ENCODE results near the gene DRC3. TPM values are rescaled to one million over a fixed set of nuclear protein-coding genes. Genes with fewer than 3 reads are reported as not detected.
A peak's percentile ranks its signal among the peaks of the same experiment; 100 is the strongest.

DRC3 gene
- total RNA-seq, 6 experiments from 2014 or later: 0.25 to 0.98 (median 0.72) TPM

GRCh38 chr17:17981330-17981729 is 8.7 kb downstream of the DRC3 start:
- no peaks in the 10 kb centered on the region for H3K27me3 ChIP-seq
- no peaks in the 10 kb centered on the region for H3K36me3 ChIP-seq
- no peak for DNase-seq
- 62% methylated on average over 2 of the region's 9 CpGs for WGBS (ENCODE audit: insufficient coverage, low coverage, low lambda C conversion rate, missing lambda C conversion rate)
- TF ChIP-seq POLR2A (IDR thresholded peaks at IDR 0.05) (no peak), CTCF (IDR thresholded peaks at IDR 0.05) (no peak)
- no peak for ATAC-seq
- intact Hi-C loops (cut with DNase I): no loop called here
- no peaks in the 10 kb centered on the region for H3K4me1 ChIP-seq
- no peak overlapping the region for H3K4me3 ChIP-seq
- no peak overlapping the region for H3K27ac ChIP-seq
- no peaks in the 10 kb centered on the region for H3K9me3 ChIP-seq

- intact Hi-C loops (cut with DNase I): no loop called here
- H3K36me3 ChIP-seq: no peaks in the 10 kb centered on the region
- no peak overlapping the region for H3K27ac ChIP-seq
- DNase-seq (no peak), ATAC-seq (no peak)
- no peaks in the 10 kb centered on the region for H3K27me3 ChIP-seq
- WGBS (ENCODE audit: insufficient coverage, low coverage, low lambda C conversion rate, missing lambda C conversion rate): 89% methylated on average over 9 of the region's 9 CpGs
- no peak overlapping the region for H3K4me3 ChIP-seq
- no peaks in the 10 kb centered on the region for H3K4me1 ChIP-seq
- H3K9me3 ChIP-seq: no peaks in the 10 kb centered on the region
- no peak for TF ChIP-seq CTCF (IDR thresholded peaks at IDR 0.05)
These were observed 10.1 kb downstream of the DRC3 start for GRCh38 chr17:17982801-17983200.

- WGBS (ENCODE audit: insufficient coverage, low coverage, low lambda C conversion rate, missing lambda C conversion rate): 55% methylated on average over 4 of the region's 6 CpGs
- TF ChIP-seq POLR2A (IDR thresholded peaks at IDR 0.05): no peak
- TF ChIP-seq CTCF (IDR thresholded peaks at IDR 0.05): no peak
- intact Hi-C loops (cut with DNase I): no loop called here
- H3K4me3 ChIP-seq: no peak overlapping the region
- H3K9me3 ChIP-seq: no peaks in the 10 kb centered on the region
- no peaks in the 10 kb centered on the region for H3K27me3 ChIP-seq
- H3K4me1 ChIP-seq: no peaks in the 10 kb centered on the region
- peak in 3 of 4 donors; percentile 17 to 86 (median 24) for ATAC-seq
- no peaks in the 10 kb centered on the region for H3K36me3 ChIP-seq
- DNase-seq: no peak
- no peak overlapping the region for H3K27ac ChIP-seq
These were observed 10.7 kb downstream of the DRC3 start for GRCh38 chr17:17983376-17983775.

GRCh38 chr17:17983776-17984175 is 11.1 kb downstream of the DRC3 start:
- intact Hi-C loops (cut with DNase I): no loop called here
- Histone ChIP-seq H3K4me3 (no peak overlapping the region), H3K27ac (no peak overlapping the region), H3K9me3 (no peaks in the 10 kb centered on the region), H3K27me3 (no peaks in the 10 kb centered on the region), H3K4me1 (no peaks in the 10 kb centered on the region), H3K36me3 (no peaks in the 10 kb centered on the region)
- no peak for DNase-seq
- TF ChIP-seq POLR2A (IDR thresholded peaks at IDR 0.05) (no peak), CTCF (IDR thresholded peaks at IDR 0.05) (no peak)
- no CpG with 5 or more reads among the region's 6 CpGs for WGBS (ENCODE audit: insufficient coverage, low coverage, low lambda C conversion rate, missing lambda C conversion rate)
- no peak for ATAC-seq

DNA sequence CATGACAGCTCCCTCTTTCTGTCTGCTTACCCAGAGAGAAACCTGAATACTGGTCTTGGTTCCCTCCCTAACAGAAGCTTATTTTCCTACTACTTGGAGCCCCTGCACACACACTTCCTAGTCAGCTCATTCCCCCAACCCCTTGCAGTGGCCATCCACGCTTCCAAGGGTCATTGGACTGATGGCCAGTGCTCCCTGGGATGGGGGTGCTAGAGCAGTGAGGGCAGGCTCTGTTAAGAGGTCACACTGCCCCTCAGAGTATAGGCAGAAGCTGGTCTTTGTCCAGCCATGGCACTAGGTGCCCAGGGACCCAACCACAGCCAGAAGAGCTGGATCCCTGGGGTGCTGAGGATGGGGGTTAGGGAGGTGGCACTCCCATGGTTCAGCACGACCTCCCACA is 12.5 kb downstream of the DRC3 start:
- intact Hi-C loops (cut with DNase I): no loop called here
- DNase-seq: no peak
- 57% methylated on average over 1 of the region's 2 CpGs for WGBS (ENCODE audit: insufficient coverage, low coverage, low lambda C conversion rate, missing lambda C conversion rate)
- no peak for ATAC-seq
- H3K4me1 ChIP-seq: no peaks in the 10 kb centered on the region
- H3K4me3 ChIP-seq: no peak overlapping the region
- TF ChIP-seq POLR2A (IDR thresholded peaks at IDR 0.05) (no peak), CTCF (IDR thresholded peaks at IDR 0.05) (no peak)
- no peak overlapping the region for H3K27ac ChIP-seq
- no peaks in the 10 kb centered on the region for H3K9me3 ChIP-seq
- H3K36me3 ChIP-seq: no peaks in the 10 kb centered on the region
- no peaks in the 10 kb centered on the region for H3K27me3 ChIP-seq
